Measurements from ENCODE around the gene ARRDC4.

DNA sequence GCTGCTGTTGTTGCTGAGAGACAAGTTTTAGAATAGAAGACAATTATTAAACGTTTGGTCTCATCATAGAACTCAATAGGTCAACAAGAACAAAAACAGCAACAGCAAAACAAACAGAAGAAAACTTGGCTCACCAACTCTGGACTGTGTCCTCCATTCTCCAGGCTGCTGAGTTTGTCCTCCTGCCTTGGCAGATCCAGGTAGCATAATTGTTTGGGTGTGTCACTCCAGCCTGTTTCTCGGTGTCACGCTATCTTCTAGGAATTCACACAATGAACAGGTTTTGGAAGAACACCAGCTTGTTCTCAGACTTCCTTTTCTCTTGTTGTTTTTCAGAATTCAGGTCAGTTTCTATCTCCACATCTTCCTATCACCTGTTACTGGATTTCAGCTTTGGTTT, 34.7 kb downstream of the ARRDC4 start:
- TF ChIP-seq SMC3 (IDR thresholded peaks at IDR 0.05; ENCODE audit: low read depth, low read length) (no peak), RAD21 (IDR thresholded peaks at IDR 0.05; ENCODE audit: low read length) (no peak), MXI1 (IDR thresholded peaks at IDR 0.05; ENCODE audit: borderline replicate concordance, low read depth, low read length) (no peak), CEBPB (IDR thresholded peaks at IDR 0.05; ENCODE audit: low read depth, low read length) (no peak), NFE2L2 (IDR thresholded peaks at IDR 0.05; ENCODE audit: low read depth, low read length) (no peak), BHLHE40 (IDR thresholded peaks at IDR 0.05; ENCODE audit: low read depth, low read length) (no peak), POLR2A (IDR thresholded peaks at IDR 0.05; ENCODE audit: low read depth, low read length) (no peak), CHD1 (IDR thresholded peaks at IDR 0.05; ENCODE audit: low read depth, low read length) (no peak), MAFK (IDR thresholded peaks at IDR 0.05; ENCODE audit: low read depth, low read length) (no peak)
- TF ChIP-seq, protein P1, sequence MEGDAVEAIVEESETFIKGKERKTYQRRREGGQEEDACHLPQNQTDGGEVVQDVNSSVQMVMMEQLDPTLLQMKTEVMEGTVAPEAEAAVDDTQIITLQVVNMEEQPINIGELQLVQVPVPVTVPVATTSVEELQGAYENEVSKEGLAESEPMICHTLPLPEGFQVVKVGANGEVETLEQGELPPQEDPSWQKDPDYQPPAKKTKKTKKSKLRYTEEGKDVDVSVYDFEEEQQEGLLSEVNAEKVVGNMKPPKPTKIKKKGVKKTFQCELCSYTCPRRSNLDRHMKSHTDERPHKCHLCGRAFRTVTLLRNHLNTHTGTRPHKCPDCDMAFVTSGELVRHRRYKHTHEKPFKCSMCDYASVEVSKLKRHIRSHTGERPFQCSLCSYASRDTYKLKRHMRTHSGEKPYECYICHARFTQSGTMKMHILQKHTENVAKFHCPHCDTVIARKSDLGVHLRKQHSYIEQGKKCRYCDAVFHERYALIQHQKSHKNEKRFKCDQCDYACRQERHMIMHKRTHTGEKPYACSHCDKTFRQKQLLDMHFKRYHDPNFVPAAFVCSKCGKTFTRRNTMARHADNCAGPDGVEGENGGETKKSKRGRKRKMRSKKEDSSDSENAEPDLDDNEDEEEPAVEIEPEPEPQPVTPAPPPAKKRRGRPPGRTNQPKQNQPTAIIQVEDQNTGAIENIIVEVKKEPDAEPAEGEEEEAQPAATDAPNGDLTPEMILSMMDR (conservative IDR thresholded peaks at IDR 0.05; ENCODE audit: low read depth, low read length): no peak
- TF ChIP-seq, protein P2, sequence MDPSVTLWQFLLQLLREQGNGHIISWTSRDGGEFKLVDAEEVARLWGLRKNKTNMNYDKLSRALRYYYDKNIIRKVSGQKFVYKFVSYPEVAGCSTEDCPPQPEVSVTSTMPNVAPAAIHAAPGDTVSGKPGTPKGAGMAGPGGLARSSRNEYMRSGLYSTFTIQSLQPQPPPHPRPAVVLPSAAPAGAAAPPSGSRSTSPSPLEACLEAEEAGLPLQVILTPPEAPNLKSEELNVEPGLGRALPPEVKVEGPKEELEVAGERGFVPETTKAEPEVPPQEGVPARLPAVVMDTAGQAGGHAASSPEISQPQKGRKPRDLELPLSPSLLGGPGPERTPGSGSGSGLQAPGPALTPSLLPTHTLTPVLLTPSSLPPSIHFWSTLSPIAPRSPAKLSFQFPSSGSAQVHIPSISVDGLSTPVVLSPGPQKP (IDR thresholded peaks at IDR 0.05; ENCODE audit: borderline replicate concordance, low read depth, low read length): no peak
- TF ChIP-seq, protein P3, sequence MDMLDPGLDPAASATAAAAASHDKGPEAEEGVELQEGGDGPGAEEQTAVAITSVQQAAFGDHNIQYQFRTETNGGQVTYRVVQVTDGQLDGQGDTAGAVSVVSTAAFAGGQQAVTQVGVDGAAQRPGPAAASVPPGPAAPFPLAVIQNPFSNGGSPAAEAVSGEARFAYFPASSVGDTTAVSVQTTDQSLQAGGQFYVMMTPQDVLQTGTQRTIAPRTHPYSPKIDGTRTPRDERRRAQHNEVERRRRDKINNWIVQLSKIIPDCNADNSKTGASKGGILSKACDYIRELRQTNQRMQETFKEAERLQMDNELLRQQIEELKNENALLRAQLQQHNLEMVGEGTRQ (IDR thresholded peaks at IDR 0.05; ENCODE audit: low read depth, low read length): no peak

Data from IMR-90 (cell line).